Transverse colon (tissue), 4 donors: ENCODE data around the gene TBL1XR1. TPM values are rescaled to one million over a fixed set of nuclear protein-coding genes. Genes with fewer than 3 reads are reported as not detected.
A peak's percentile ranks its signal among the peaks of the same experiment; 100 is the strongest.

Source experiments
- DNase-seq: peaks from one replicate; pipeline ENCODE4 v3.0.0-alpha.2; 2019
- H3K27ac ChIP-seq, 4 donors: fragments of 200-600 bp; sonication (generic); 2 replicates each; pipeline ENCODE4 v1.5.1; 2016 to 2018; ENCODE audit warnings: inconsistent platforms in 4 of 4
- H3K27me3 ChIP-seq: fragments of 200-600 bp; sonication (generic); 2 replicates; pipeline ENCODE4 v1.5.1; 2017; ENCODE audit warnings: inconsistent platforms
- H3K36me3 ChIP-seq, 4 donors: fragments of 200-600 bp; sonication (generic); 2 replicates each; pipeline ENCODE4 v1.5.1; 2017 to 2019; ENCODE audit warnings: inconsistent platforms in 4 of 4
- H3K4me1 ChIP-seq, 4 donors: fragments of 200-600 bp; sonication (generic); 2 replicates each; pipeline ENCODE4 v1.5.1; 2017 to 2020; ENCODE audit warnings: inconsistent platforms in 4 of 4
- H3K4me3 ChIP-seq, 4 donors: fragments of 200-600 bp; sonication (generic); 1 replicate in 1 of 4; 2 replicates in 3 of 4; pipeline versions ENCODE4 v1.5.1 to v1.6.1; 2017 to 2019; ENCODE audit warnings: inconsistent platforms in 4 of 4
- H3K9me3 ChIP-seq, 2 donors: fragments of 200-600 bp; sonication (generic); 2 replicates each; pipeline ENCODE4 v1.5.1; 2017 to 2019; ENCODE audit warnings: inconsistent platforms in 2 of 2
- EP300 ChIP-seq: sonication (generic); formaldehyde crosslinking; IDR thresholded peaks from one replicate; pipeline ENCODE4 v1.6.1; 2017; ENCODE audit warnings: antibody characterized with exemption, low read depth
- POLR2A ChIP-seq: fragments of 450-650 bp; IDR thresholded peaks from one replicate; pipeline ENCODE4 v1.6.1; 2016; ENCODE audit warnings: antibody characterized with exemption, mild to moderate bottlenecking, moderate library complexity
- POLR2AphosphoS5 ChIP-seq, 3 donors: sonication (generic); formaldehyde crosslinking; IDR thresholded peaks; one replicate each; pipeline ENCODE4 v1.6.1; 2016; ENCODE audit warnings: antibody characterized with exemption in 3 of 3
- WGBS, 2 donors: methylation state at CpG; one replicate each; pipeline ENCODE4 v1.1.5; 2018; ENCODE audit warnings: low coverage in 1 of 2; 5-methylcytosine and 5-hydroxymethylcytosine counted together
- in situ Hi-C, 4 donors: fragments of 200-750 bp; cut with MboI; loops; one replicate each; pipeline versions ENCODE4 v1.15.0 to v1.15.1; 2017; ENCODE audit warnings: low sequenced_read_pairs in 3 of 4, low pct_ligation_motif_present in 1 of 4, low pct_unique_long_range_greater_than_20kb in 1 of 4
- intact Hi-C: fragments of 100-400 bp; cut with DNase I; formaldehyde crosslinking; loops from one replicate; pipeline ENCODE4 v1.15.1; 2023; ENCODE audit warnings: low total_unique reads
- total RNA-seq, 4 donors: library from RNA; depleted of rRNA; stranded (reverse); fragments of >200 nt; gene quantifications; one replicate each; pipeline ENCODE4 v1.1.0, GENCODE V29; 2016
- TF ChIP-seq, protein P1 (sequence below), 5 experiments: fragments of 200-600 bp in 3 of 5; fragments of 450-650 bp in 2 of 5; sonication (generic) in 3 of 5; IDR thresholded peaks; 1 replicate in 2 of 5; 2 replicates in 3 of 5; pipeline ENCODE4 v1.5.1; 2016 to 2017; ENCODE audit warnings: antibody characterized with exemption in 5 of 5, inconsistent platforms in 3 of 5, mild to moderate bottlenecking in 2 of 5, moderate library complexity in 1 of 5

The TBL1XR1 gene
- total RNA-seq, 4 donors from 2014 or later = 39.4 to 131 (median 68.1) TPM

DNA sequence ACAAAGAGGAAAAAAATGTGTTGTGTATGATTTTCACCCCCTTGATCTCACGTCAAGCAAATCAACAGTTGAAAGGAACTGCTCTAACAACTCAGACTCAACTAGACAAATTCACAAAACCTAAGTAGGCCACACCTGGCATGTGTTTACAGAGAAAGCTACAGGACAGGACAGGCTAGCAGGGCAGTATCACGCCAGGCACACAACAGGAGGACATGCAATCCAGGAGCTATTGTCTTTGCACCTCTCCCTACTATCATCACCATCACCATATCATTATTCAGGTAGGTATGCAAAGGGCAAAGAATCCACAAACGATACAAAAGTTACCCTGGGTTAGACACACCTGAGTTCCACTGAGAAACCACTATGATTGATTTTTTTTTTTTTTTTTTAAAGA lies 86.4 kb downstream of the TBL1XR1 start:
- Histone ChIP-seq H3K27me3 (no peaks in the 10 kb centered on the region), H3K4me1 (peaks cover 18 to 62% (median 35%) of the 10 kb centered on the region in 4 donors), H3K36me3 (no peaks in the 10 kb centered on the region), H3K27ac (peak overlapping the region; percentile 14 to 69 (median 40)), H3K9me3 (no peaks in the 10 kb centered on the region), H3K4me3 (no peak overlapping the region)
- 30 to 59% methylated on average over 3 of the region's 3 CpGs for WGBS, 2 donors
- DNase-seq = no peak
- TF ChIP-seq POLR2A (no peak), EP300 (no peak), POLR2AphosphoS5 (IDR thresholded peaks at IDR 0.05) (no peak)
- TF ChIP-seq, protein P1, sequence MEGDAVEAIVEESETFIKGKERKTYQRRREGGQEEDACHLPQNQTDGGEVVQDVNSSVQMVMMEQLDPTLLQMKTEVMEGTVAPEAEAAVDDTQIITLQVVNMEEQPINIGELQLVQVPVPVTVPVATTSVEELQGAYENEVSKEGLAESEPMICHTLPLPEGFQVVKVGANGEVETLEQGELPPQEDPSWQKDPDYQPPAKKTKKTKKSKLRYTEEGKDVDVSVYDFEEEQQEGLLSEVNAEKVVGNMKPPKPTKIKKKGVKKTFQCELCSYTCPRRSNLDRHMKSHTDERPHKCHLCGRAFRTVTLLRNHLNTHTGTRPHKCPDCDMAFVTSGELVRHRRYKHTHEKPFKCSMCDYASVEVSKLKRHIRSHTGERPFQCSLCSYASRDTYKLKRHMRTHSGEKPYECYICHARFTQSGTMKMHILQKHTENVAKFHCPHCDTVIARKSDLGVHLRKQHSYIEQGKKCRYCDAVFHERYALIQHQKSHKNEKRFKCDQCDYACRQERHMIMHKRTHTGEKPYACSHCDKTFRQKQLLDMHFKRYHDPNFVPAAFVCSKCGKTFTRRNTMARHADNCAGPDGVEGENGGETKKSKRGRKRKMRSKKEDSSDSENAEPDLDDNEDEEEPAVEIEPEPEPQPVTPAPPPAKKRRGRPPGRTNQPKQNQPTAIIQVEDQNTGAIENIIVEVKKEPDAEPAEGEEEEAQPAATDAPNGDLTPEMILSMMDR (IDR thresholded peaks at IDR 0.05) = no peak
- in situ Hi-C loops = no loop called here
- intact Hi-C loops = no loop called here

DNA sequence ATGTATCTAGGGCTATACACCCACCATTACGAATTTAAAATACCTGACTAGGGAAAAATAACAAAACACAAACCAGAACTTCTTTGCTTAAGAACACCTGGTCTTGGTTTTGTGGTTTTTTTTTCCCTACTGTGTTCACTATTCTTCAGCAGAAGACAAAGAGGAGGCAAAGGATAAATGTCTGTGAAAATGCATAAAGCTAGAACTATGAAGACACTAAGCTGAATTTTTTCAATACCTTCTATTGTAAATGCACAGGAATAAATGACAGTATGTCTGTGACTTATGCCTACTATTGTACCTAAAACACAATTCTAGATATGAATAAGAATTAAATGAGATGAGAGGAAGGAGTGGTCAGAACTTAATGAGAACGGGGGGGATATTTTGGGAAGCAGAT lies 86.9 kb downstream of the TBL1XR1 start:
- Histone ChIP-seq H3K27ac (peak overlapping the region; percentile 14 to 69 (median 40)), H3K27me3 (no peaks in the 10 kb centered on the region), H3K36me3 (no peaks in the 10 kb centered on the region), H3K9me3 (no peaks in the 10 kb centered on the region), H3K4me1 (peaks cover 18 to 62% (median 35%) of the 10 kb centered on the region in 4 donors), H3K4me3 (no peak overlapping the region)
- in situ Hi-C loops (no loop called here), intact Hi-C loops (no loop called here)
- WGBS, 2 donors = 48 to 59% methylated on average over 2 of the region's 2 CpGs
- DNase-seq = no peak
- TF ChIP-seq POLR2AphosphoS5 (IDR thresholded peaks at IDR 0.05) (no peak), EP300 (no peak), POLR2A (no peak)
- TF ChIP-seq, protein P1 (IDR thresholded peaks at IDR 0.05) = no peak

DNA sequence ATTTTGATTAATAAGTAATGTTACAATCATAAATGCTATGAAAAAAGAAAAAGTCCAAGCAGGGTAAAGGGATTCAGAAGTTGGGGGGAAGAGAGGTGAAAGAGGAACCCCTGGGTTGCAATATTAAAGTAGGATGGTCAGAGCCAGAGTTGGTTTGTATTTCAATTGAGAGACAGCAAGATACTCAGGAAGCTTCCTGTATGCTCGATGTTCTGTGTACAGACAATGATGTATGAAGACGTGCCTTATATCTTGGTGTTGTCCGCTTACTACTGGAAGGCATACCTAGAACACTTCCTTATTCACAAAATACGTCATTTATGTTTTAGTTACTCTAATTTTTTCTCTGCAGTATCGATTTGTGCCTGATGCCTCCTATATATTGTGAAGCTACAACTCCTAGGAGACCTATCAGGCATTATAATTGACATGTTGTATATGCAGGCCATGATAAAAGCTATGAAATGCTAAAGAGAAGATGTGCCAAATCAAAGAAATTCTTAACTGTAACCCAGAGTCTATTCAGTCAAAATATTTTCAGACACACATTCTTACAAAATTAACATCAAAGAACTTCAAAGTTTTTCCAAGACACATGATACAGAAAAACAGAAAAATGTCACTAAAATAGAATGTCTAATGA lies 87.5 kb downstream of the TBL1XR1 start:
- peaks cover 18 to 64% (median 35%) of the 10 kb centered on the region in 4 donors for H3K4me1 ChIP-seq
- no peak for TF ChIP-seq EP300
- TF ChIP-seq POLR2AphosphoS5 (IDR thresholded peaks at IDR 0.05) = no peak
- TF ChIP-seq, protein P1 (IDR thresholded peaks at IDR 0.05) = no peak
- no peak for TF ChIP-seq POLR2A
- no peaks in the 10 kb centered on the region for H3K27me3 ChIP-seq
- WGBS, 2 donors = 67 to 75% methylated on average over 5 of the region's 5 CpGs
- intact Hi-C loops = no loop called here
- H3K9me3 ChIP-seq = no peaks in the 10 kb centered on the region
- DNase-seq = no peak
- peak overlapping the region in 2 of 4 donors; percentile 44 to 69 for H3K27ac ChIP-seq
- H3K36me3 ChIP-seq = no peaks in the 10 kb centered on the region
- no peak overlapping the region for H3K4me3 ChIP-seq
- in situ Hi-C loops = no loop called here

DNA sequence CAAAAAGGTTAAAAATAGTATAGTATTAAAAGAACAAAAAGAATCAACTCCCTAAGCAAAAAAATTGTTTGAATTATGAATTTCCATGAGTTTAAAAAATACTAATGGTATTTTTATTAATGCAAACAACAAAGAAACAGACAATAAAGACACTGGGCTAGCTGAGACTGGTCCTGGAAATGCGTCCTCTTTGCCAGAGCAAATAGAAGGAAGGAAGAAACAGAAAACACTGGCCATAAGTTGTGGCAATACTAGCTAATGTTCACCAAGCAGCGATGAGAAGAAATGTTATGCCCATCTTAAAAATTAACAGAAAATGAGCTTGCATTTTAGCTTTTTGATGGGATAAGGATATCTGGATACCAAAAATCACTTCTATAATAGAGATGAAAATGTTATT lies 88.6 kb downstream of the TBL1XR1 start:
- Histone ChIP-seq H3K9me3 (no peaks in the 10 kb centered on the region), H3K4me1 (peaks cover 18 to 71% (median 39%) of the 10 kb centered on the region in 4 donors), H3K27me3 (no peaks in the 10 kb centered on the region), H3K36me3 (no peaks in the 10 kb centered on the region), H3K27ac (no peak overlapping the region), H3K4me3 (no peak overlapping the region)
- intact Hi-C loops (no loop called here), in situ Hi-C loops (no loop called here)
- no peak for TF ChIP-seq EP300
- no peak for DNase-seq
- 44 to 60% methylated on average over 2 of the region's 2 CpGs for WGBS, 2 donors
